Neural progenitor cell (in vitro differentiated cells): ENCODE measurements around the gene NDN.

Source experiments
- EZH2 ChIP-seq: fragments of 200-600 bp; sonication (generic); IDR thresholded peaks from 2 replicates; pipeline ENCODE4 v1.6.1; 2017; ENCODE audit warnings: antibody characterized with exemption, mild to moderate bottlenecking, moderate library complexity
- EZH2phosphoT487 ChIP-seq: fragments of 200-600 bp; sonication (generic); IDR thresholded peaks from 2 replicates; pipeline ENCODE4 v1.6.1; 2017; ENCODE audit warnings: antibody characterized with exemption
- TF ChIP-seq, protein P1 (sequence below): fragments of 200-600 bp; sonication (generic); IDR thresholded peaks from 2 replicates; pipeline ENCODE4 v1.5.1; 2017; ENCODE audit warnings: antibody characterized with exemption, mild to moderate bottlenecking

- TF ChIP-seq, protein P1, sequence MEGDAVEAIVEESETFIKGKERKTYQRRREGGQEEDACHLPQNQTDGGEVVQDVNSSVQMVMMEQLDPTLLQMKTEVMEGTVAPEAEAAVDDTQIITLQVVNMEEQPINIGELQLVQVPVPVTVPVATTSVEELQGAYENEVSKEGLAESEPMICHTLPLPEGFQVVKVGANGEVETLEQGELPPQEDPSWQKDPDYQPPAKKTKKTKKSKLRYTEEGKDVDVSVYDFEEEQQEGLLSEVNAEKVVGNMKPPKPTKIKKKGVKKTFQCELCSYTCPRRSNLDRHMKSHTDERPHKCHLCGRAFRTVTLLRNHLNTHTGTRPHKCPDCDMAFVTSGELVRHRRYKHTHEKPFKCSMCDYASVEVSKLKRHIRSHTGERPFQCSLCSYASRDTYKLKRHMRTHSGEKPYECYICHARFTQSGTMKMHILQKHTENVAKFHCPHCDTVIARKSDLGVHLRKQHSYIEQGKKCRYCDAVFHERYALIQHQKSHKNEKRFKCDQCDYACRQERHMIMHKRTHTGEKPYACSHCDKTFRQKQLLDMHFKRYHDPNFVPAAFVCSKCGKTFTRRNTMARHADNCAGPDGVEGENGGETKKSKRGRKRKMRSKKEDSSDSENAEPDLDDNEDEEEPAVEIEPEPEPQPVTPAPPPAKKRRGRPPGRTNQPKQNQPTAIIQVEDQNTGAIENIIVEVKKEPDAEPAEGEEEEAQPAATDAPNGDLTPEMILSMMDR: no peak
- TF ChIP-seq EZH2: no peak
- no peak for TF ChIP-seq EZH2phosphoT487
Measured at GRCh38 chr15:23687143-23687470, at the start of gene NDN.
